RPMI8226 (cell line): ENCODE measurements around the gene ST6GALNAC1.

ENCODE experiments used
- DNase-seq: peaks from one replicate; pipeline ENCODE4 v3.0.0-alpha.2; 2015

The ST6GALNAC1 gene

DNA sequence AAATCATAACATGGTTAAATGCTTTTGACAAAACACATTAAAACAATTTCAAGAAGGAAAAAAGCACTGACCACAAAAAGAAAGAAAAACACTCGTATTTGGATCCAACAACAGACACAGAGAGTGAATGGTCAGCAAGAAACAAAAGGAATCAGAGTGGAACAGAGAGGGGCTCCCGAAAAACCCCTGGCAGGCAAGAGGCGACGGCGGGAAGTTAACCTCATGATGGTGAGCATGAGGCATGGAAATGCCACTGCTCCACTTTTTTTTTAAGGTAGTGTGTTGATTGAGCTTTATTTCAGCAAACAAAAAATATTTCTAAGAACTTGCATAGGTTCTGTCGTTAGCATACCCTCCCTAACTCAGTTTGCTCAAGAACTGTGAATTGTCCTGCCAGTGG is 32.1 kb upstream of the ST6GALNAC1 start:
- no peak for DNase-seq

DNA sequence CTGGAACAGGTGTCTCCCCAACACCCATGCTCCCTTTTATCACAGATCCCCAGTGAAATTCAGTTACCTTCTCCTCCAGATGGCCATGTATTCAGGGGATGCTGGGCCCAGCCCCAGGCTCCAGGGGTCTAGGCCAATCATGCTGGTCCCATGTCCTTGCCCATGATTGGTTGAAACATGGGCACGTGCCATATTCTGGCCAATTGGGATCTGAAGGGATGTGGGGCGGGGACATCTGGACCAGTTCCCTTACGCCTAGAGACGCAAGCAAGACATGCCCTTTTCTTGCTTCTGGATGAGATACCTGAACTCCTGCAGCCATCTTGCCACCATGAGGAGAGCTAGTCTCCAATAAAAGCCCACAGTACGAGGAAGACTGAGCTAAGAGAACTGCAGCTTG is 31.0 kb upstream of the ST6GALNAC1 start:
- no peak for DNase-seq

DNA sequence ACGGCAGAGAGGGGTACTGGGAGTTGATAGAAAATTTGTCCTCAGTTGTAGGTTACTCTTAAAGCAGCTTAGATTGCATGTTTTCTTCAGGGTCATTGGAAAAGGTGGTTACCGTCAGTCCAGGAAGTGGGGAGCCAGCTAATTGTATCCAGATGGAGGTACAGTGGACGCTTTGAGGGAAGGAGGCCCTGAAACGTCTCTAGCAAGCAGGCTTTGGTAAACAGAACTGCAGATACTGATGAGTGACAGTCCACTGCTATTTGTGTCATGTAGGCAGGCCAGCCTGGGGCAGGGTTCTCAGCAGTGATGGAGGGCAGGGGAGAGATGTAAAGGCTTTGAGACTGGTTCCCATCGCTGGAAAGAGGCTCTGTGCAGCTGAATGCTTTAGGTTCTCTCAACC is 30.2 kb upstream of the ST6GALNAC1 start:
- no peak for DNase-seq

DNA sequence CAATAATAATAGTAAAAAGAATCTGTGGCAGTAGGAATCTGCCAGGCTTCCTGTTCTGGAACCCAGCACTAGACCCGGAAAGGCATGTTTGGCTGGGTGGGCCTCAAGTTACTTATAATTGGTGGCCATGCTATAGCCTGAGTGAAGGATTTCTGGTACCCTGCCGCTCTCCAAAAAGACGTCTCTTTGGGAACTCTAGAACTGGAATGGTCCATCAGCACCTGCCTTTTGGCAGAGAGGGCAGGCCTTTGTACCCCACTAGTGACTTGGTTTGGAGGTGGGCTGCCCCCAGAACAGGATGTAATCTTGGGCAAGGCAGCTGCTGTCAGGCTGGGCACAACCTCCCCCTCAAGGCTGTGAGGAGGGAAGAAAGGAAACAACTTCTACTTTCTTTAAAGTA is 29.3 kb upstream of the ST6GALNAC1 start:
- no peak for DNase-seq

DNA sequence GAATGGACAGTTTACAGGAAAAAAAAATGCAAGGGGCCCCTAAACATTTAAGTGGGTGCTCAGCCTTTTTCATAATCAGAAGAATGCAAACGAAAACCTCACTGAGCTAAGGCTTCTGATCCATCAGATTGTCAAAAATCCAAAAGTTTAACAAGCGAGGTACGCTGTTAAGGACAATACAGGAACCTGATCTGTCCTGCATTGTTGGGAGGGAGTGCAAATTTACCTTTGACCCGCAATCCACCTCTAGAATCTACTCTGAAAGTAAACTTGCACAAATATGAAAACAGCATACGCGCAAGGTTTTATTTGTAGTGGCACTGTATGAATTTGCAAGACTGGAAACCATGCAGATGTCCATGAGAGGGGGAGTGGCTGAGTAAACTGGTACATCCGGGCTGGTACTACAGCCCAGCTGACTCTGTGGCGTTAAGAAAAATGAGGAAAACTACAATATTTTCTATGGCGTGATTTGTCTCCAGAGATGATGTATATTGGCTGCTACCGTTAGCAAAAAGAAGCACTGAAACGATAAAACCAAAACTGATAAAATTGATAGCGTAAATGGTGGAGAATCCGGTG is 28.8 kb upstream of the ST6GALNAC1 start:
- peak; percentile 41 for DNase-seq

DNA sequence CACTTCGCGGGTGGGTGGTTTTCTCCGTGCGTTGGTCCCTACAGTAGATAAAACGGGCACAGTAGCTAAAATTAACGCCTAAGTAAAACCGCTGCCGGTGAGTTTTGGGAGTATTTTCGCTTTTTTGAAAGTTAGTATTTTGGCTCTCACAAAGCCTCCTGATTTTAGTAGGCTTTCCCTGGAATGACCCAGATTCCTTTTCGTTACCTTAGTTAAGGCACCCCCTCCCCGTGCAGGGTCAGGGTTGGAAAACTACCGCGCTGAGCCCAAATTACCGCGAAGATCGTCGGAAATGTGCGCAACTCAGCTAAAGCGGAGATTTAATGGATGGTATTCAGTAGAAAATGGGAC is 28.3 kb upstream of the ST6GALNAC1 start:
- DNase-seq: no peak

DNA sequence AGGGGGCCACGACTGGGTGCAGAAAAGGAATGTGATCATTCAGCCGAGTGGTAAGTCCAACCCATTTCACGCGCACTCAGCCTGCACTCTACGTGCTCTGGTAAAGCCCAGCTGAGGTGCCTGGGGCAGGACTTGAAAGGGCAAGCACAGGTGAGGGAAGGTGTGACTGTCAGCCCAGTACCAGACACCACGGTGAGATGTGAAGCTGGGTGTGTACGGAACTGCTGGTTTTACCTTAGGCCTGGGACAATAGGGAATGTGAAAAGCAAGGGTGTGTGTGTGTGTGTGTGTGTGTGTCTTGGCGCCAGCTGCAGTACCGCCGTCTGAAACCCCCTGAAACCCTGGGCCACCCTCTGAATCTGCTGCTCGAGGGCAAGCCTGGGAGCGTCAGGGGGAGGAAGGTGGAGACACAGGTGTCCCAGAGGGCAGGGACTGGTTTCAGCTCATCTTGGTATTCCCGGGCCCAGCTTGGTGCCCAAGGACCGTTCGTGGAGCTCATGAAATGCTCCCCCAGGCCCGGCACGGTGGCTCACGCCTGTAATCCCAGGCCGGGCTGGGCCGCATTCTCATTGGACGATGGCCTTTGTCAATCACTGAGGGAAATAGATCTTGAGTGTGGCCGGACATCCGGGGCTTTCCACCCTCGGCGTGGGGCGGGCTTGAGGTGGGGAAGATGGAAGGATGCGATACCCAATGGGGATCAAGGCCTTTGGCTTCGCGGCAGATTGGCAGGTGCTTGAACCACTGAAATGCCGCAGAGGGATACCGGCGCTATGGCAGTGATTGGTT is 27.8 kb upstream of the ST6GALNAC1 start:
- DNase-seq: peak; percentile 100

DNA sequence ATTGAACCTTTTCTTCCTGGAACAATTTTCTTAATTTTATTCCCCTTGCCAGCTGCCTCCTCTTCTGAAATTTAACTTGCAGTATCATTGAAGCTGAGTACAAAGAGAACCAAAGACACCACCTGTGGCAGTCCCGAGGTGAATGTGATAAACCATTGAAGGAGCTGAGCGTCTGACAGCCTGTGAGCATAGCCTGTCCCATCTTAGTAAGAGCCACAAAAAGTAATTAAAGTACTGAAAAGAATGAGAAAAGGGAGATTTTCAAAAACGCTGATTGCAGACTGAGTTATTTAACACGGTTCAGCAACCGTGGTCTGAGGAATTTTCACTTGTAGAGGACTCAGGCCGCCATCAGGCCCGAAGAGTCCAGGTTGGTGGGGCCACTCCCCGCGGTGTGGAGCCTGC is 27.2 kb upstream of the ST6GALNAC1 start:
- DNase-seq: no peak

DNA sequence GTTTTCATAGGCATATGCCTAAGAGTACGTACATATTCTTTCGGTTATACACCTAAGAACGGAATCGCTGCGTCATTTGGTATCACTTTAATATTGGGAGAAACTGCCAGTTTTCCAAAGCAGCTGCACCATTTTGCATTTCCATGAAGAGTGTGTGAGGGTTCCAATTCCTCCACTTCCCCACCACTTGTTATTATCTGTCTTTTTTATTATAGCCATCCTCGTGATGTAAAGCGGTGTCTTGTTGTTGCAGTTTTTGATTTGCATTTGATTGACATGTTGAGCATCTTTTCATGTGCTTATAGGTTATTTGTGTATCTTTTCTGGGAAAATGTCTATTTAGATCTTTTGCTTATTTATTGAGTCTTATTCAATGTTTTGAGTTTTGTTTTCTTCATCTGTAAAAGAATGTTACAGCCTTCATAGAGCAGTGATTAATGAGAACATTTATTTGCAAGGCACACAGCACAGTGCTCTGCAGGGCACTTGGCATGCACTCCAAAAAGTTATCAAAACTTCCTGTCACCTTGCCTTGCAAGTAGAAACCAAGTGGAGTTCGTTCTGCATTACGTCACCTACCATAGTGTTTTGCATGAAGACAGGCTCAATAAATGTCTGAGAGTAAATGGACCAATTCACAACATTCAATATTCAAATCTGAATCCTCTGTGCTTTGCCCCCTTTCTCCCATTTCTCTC is 26.6 kb upstream of the ST6GALNAC1 start:
- DNase-seq: no peak

DNA sequence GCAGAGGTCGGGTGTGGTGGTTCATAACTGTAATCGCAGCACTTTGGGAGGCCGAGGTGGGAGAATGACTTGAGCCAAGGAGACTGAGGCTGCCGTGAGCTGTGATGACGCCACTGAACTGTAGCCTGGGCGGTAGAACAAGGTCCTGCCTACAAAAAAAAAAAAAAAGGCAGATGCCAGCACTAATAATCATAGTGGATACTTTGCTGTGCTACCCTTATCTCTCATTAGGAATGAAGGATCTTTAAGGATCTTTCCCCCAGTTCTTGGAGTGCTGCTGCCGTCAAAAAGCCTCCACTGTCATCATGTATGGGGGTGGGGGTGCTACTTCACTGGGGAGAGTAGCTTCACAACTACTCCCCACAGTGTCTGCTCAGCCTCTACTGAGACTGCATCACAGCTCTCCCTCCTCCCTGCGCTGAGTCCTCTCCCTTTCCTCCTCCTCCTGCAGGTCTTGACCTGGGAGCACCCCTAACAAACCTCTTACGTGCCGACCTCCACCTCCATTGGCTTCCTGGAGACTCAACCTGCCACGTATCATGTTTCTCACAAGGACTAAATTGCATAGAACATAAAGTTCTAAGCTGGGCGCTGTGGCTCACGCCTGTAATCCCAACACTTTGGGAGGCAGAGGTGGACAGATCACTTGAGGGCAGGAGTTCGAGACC is 24.4 kb upstream of the ST6GALNAC1 start:
- DNase-seq: no peak

DNA sequence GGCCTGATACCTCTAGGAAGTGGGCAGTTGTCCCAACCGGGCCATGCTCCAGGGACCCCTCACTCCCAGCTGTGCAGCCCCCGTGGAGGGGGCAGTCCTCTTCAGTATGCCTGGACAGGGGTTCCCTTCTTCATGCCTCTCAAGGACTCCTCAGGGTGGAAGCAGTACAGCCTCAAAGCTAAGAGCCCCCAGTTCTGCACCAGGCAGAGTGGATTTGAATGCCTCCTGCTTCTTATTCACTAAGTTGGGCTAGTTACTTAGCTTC is 23.9 kb upstream of the ST6GALNAC1 start:
- DNase-seq: no peak

DNA sequence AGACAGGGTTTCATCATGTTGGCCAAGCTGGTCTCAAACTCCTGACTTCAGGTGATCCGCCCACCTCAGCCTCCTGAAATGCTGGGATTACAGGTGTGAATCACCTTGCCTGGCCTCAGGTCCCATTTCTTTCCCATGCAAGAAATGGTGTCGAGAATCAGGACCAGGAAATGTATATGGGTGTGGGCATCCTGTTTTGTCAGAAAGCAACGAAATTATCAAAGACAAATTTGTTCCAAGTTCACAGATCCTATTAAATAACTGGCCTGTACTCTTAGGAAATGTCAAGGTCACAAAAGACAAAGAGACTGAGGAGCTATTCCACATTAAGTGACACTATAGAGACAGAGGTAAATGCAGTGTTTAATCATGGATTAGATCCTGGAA is 17.1 kb upstream of the ST6GALNAC1 start:
- no peak for DNase-seq

DNA sequence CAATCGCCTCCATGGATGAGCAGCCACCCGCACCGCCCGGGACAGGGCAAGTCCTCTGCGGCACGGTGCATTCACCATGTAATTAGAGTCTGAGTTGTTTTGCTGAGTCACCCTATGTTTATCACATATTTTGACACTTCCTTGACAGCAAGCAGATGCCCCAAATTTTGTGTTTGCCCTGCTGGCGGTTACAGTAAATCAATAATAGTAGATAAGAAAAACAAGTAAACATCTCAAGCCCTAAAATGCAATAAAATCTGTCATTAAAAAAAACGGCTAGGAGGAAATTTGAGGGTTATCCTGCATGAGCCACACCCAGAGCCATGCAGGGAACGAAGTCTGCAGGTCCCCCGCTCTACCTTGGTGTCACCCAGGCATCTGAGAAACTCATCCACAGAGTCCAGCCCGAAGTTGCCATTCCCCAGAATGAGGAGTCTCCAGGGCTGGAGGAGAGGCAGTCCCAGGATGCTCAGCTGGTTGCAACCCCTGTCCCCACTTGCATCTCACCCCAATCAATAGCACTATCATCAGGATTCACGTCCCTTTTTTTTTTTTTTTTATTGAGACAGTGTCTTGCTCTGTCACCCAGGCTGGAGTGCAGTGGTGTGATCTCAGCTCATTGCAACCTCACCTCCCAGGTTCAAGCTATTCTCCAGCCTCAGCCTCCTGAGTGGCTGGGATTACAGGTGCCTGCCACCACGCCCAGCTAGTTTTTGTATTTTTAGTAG is 16.5 kb upstream of the ST6GALNAC1 start:
- DNase-seq: no peak

DNA sequence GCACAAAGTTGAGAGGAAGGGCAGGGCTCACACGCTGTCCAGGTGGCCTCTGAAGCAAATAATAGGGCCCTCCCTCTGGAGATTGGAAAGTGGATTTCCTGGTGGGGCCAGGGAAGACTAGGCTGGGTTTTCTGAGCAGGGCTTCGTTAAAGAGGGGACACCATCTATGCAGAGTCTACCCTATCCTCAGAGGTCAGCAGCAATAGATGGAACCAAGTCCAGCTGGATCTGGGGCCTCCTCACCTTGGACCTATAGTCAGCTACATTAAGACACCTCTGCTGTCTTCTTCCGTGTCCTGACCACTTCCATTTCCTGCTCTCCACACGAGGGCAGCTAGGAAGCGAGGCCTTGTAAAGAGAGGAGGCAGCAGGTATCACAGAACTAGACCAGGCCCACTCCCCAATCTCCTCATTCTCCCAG is 14.7 kb upstream of the ST6GALNAC1 start:
- DNase-seq: no peak

DNA sequence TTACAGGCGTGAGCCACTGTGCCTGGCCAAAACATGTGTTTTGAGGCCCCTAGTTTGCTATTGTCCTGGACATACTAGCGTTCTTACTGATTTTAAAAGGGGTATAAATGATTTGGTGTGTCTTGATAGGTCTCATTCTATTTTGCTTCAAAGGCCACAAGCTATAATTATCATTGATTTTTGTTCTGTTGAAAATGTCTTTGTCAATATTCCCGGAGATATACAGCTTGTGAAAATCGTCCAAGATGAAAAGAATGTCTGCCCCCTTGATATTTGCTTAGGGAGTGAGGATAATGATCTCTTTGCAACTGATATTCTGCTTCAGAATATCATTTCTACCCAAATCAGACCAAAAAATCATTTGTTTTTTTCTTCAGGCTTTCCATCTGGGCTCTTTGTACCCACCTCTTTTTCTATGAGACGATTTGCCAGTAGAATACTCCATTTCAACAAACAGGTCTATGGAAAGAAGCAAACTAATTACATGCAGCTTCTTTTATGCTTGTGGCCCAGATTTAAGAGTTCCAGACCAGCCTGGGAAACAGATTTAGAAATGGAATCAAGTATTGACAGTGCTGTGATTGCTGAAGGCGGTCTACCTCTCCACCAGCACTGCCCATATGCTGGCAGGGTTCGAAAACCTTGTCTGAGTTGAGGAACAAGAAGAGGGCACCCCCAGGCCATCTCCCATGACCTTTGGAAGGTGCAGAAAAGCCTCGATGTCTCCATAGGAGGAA is 14.1 kb upstream of the ST6GALNAC1 start:
- no peak for DNase-seq

DNA sequence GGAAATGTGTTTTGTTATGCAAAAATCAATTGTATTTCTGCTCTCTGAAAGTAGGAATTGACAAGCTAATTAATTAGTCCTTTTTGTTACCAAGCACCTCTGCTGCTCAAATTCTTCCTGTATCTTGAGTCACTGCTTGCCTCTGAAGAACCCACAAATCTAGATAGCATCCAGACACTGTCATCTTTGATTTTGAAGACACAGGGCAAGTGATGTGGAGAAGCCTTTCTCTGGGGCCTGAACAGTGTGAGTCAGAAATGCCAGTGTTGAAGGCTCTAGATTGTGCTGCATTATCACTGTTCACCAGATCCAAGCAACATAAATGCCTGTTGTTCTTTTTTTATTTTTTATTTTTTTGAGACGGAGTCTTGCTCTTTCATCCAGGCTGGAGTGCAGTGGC is 10.9 kb upstream of the ST6GALNAC1 start:
- no peak for DNase-seq

DNA sequence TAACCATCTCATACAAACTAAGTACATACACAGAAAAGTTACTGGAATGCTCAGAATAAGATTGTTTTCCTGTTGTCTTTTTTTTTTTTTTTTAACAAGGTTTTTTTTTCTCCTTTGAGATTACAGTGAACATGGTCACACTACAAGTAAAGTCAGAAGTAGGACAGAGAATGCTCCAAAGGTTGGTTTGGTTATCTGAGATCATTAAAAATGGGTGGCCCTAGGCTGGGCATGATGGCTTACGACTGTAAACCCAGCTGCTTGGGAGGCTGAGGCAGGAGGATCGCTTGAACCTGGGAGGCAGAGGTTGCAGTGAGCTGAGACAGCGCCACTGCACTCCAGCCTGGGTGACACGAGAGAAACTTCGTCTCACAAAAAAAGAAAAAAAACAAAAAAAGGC is 6.9 kb upstream of the ST6GALNAC1 start:
- DNase-seq: no peak

DNA sequence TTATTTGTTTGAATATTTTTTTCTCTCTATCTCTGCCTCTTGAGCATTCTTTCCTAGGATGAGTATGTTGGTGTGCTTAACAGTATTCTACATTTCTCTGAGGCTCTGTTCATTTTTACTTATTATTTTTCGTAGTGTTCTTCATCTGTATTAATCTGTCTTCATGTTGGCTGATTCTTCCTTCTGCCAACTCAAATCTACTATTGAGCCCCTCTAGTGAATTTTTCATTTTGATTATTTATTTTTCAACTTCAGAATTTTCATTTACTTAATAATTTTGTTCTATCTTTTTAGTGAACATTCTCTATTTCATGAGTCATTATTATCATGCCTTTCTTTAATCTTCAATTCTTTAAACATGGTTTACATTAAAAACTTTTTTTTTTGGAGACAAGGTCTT is 3.2 kb upstream of the ST6GALNAC1 start:
- no peak for DNase-seq

DNA sequence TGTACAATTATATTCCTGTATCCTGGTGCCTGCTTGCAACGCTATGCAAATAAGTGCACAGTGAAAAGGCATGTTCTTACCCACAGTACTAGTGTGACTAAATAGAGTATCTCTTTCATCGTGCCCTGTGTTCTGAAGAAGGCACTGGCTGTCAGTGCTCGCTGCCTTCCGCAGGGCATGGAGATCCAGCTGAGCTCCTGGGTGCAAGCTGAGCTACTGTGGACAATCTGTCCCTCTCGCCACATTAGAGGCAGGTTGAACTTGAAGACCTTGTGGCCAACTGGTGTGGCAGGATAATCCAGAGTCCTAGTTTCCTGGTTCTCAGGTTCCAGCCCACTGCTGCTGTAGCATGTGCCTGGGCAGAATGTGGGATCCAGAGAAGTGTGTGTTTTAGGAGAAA is 1.9 kb upstream of the ST6GALNAC1 start:
- no peak for DNase-seq

DNA sequence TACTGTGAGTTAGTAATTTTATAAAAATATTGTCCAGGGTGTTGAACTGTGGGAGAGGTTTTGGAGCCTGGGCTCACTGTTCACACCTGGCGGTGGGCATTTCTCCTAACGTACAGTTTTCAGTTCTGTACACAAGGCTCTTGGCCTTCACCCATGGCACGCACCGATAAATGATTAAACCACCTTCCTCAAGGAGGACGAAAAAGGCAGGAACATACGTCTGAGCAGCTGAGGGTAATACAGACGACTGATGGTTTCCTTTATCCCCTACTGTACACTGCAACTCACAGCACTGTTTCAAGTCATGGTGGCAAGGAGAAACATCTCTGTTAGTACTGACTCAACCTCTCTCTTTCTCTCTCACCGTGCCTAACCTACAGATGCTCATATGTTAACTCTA is 1.4 kb upstream of the ST6GALNAC1 start:
- no peak for DNase-seq

DNA sequence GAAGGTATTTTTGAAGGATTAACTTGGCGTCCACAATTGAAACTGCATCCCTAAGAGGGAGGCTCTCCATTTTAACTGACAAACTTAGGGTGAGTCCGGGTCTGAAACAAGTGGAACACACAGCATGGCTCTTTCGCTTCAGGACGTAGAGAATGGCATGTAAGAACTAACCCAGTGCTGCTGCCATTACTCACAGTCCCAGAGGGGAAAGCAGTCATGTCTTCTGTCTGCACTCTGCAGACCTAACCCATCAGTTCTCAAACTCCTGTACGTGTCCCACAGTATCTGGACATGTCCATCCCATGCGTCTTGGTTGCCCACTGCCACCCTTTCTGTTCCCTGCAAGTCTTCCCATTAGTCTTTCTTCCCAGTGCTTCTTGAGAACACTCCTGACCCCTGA is 563 bp downstream of the ST6GALNAC1 start:
- no peak for DNase-seq

DNA sequence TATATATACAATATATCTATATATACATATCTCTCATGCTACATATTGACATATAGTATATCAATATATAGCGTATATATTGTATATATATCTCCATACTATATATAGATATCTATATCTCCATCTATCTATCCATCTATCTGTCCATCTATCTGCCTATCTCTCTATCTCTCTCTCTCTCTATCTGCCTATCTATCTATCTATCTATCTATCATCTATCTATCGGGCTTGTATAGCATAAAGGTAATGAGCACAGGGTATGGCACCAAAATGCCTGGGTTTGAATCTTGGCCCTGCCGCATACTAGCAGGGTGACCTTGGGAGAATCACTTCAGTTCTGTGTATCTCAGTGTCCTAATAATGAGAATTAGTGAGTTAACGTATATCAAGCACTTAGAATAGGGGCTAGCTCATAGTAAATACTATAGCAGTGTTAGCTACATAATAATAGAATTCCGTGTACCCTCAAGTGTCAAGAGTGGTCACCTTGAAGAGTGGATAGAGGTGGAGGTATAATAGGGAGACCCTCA is 1.5 kb downstream of the ST6GALNAC1 start:
- no peak for DNase-seq

DNA sequence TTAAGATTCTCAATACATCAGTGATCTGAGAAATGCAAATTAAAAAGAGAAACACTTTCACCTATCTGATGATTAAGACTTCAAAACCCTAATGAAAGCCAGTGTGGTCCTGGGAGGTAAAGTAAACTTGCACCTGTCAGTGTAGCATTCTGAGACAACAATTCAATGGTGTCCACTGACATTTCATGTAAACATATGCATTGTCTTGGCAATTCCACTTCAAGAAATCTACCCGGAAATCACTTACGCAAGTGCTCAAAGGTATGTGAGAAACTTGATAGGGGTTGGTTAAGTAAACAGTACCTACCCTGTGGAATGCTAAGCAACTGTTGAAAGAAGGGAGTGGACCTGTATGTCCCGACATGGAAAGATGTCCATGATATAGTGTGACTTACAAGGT is 2.1 kb downstream of the ST6GALNAC1 start:
- DNase-seq: no peak
